ENCODE measurements around the gene LVRN.

- TF ChIP-seq CTCF (IDR thresholded peaks at IDR 0.05) (no peak), POLR2A (IDR thresholded peaks at IDR 0.05) (no peak)
These were observed 21.2 kb downstream of the LVRN start for GRCh38 chr5:115983519-115983918.
